ENCODE results near the gene SPART.

DNA sequence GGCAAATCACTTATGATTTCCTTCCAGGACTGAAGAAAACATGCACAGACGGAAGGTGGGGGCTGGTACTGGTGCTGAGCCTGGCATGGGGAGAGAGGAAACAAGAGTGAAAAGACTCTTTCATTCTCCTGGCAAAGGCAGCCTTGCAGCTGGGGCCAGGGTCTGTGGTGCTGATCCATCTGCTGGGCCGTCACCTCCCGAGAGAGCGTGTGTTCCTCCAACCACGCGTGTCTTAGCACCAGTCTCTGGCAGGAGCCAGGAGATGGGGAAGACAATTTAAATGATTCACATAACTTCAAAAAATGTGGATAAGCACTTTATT, 23.9 kb upstream of the SPART start:
- TF ChIP-seq, protein P1, sequence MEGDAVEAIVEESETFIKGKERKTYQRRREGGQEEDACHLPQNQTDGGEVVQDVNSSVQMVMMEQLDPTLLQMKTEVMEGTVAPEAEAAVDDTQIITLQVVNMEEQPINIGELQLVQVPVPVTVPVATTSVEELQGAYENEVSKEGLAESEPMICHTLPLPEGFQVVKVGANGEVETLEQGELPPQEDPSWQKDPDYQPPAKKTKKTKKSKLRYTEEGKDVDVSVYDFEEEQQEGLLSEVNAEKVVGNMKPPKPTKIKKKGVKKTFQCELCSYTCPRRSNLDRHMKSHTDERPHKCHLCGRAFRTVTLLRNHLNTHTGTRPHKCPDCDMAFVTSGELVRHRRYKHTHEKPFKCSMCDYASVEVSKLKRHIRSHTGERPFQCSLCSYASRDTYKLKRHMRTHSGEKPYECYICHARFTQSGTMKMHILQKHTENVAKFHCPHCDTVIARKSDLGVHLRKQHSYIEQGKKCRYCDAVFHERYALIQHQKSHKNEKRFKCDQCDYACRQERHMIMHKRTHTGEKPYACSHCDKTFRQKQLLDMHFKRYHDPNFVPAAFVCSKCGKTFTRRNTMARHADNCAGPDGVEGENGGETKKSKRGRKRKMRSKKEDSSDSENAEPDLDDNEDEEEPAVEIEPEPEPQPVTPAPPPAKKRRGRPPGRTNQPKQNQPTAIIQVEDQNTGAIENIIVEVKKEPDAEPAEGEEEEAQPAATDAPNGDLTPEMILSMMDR (IDR thresholded peaks at IDR 0.05; ENCODE audit: low read length) = no peak
- TF ChIP-seq EZH2 (optimal IDR thresholded peaks at IDR 0.05; ENCODE audit: low read depth, low read length) = no peak
- TF ChIP-seq EZH2phosphoT487 (IDR thresholded peaks at IDR 0.05; ENCODE audit: low read length) = no peak

Measured in MM.1S (cell line).